ENCODE data around the gene MTCL1.

MTCL1 gene

GRCh38 chr18:8771930-8772329 is 66.6 kb downstream of the MTCL1 start:
- DNase-seq (ENCODE audit: low read depth): no peak

- DNase-seq (ENCODE audit: low read depth): no peak
These were observed 68.6 kb downstream of the MTCL1 start for GRCh38 chr18:8773980-8774379.

- no peak for DNase-seq (ENCODE audit: low read depth)
These were observed 70.9 kb downstream of the MTCL1 start for GRCh38 chr18:8776013-8776943.

GRCh38 chr18:8777846-8778245 is 72.5 kb downstream of the MTCL1 start:
- no peak for DNase-seq (ENCODE audit: low read depth)

GRCh38 chr18:8778386-8778785 is 73.0 kb downstream of the MTCL1 start:
- no peak for DNase-seq (ENCODE audit: low read depth)

- DNase-seq (ENCODE audit: low read depth): no peak
These were observed 73.5 kb downstream of the MTCL1 start for GRCh38 chr18:8778824-8779223.

- no peak for DNase-seq (ENCODE audit: low read depth)
These were observed 73.9 kb downstream of the MTCL1 start for GRCh38 chr18:8779251-8779650.

- DNase-seq (ENCODE audit: low read depth): no peak
These were observed 74.9 kb downstream of the MTCL1 start for GRCh38 chr18:8780227-8780626.

GRCh38 chr18:8781671-8782070 is 76.3 kb downstream of the MTCL1 start:
- DNase-seq (ENCODE audit: low read depth): no peak

GRCh38 chr18:8783335-8783993 is 78.1 kb downstream of the MTCL1 start:
- DNase-seq (ENCODE audit: low read depth): no peak

GRCh38 chr18:8783994-8784530 is 78.7 kb downstream of the MTCL1 start:
- DNase-seq (ENCODE audit: low read depth): no peak

- no peak for DNase-seq (ENCODE audit: low read depth)
These were observed 79.9 kb downstream of the MTCL1 start for GRCh38 chr18:8785261-8785660.

- DNase-seq (ENCODE audit: low read depth): no peak
These were observed 80.6 kb downstream of the MTCL1 start for GRCh38 chr18:8785855-8786482.

GRCh38 chr18:8786483-8787370 is 81.4 kb downstream of the MTCL1 start:
- DNase-seq (ENCODE audit: low read depth): no peak

GRCh38 chr18:8787371-8787670 is 82.0 kb downstream of the MTCL1 start:
- DNase-seq (ENCODE audit: low read depth): no peak

- no peak for DNase-seq (ENCODE audit: low read depth)
These were observed 82.4 kb downstream of the MTCL1 start for GRCh38 chr18:8787794-8788193.

GRCh38 chr18:8788503-8789429 is 83.4 kb downstream of the MTCL1 start:
- no peak for DNase-seq (ENCODE audit: low read depth)

GRCh38 chr18:8791171-8791651 is 85.9 kb downstream of the MTCL1 start:
- no peak for DNase-seq (ENCODE audit: low read depth)

GRCh38 chr18:8792688-8793316 is 87.4 kb downstream of the MTCL1 start:
- no peak for DNase-seq (ENCODE audit: low read depth)

Data from HS-27A (cell line).